PC-3 (cell line): ENCODE data around the gene NOP53. TPM values are rescaled to one million over a fixed set of nuclear protein-coding genes. Genes with fewer than 3 reads are reported as not detected.

Experiments
- ATAC-seq: fragments of 200-7000 bp; cut with Tn5 transposase; 2 replicates; pipeline ENCODE4 v1.9.1; 2020; ENCODE audit warnings: mild to moderate bottlenecking, moderate library complexity
- BruUV-seq: library from RNA; stranded (reverse); fragments of 400-500 nt; replicated peaks from 2 replicates; lab custom pipeline; 2021; lab: Mats Ljungman, UMichigan
- CTCF ChIA-PET: fragments of 300-600 bp; sonication (Branson Sonifier 250); formaldehyde crosslinking; loops from one replicate; lab custom pipeline; 2022; ENCODE audit warnings: antibody characterized with exemption; lab: Charles Lee
- POLR2A ChIA-PET: fragments of 300-600 bp; sonication (Branson Sonifier 250); formaldehyde crosslinking; loops from one replicate; lab custom pipeline; 2022; ENCODE audit warnings: antibody characterized with exemption; ENCODE audit not compliant: unreplicated experiment; lab: Charles Lee
- DNase-seq: peaks from one replicate; pipeline ENCODE4 v3.0.0-alpha.2; 2015
- H2AFZ ChIP-seq: fragments of 300-600 bp; sonication (generic); 2 replicates; pipeline ENCODE4 v1.6.0; 2016; ENCODE audit warnings: antibody characterized with exemption, low read length
- H3F3A ChIP-seq: fragments of 300-600 bp; sonication (generic); one replicate; pipeline ENCODE4 v1.6.0; 2017; ENCODE audit warnings: antibody characterized with exemption, low read length, control low read depth, mild to moderate bottlenecking; ENCODE audit not compliant: unreplicated experiment
- H3K27ac ChIP-seq: fragments of 300-600 bp; sonication (generic); 2 replicates; pipeline ENCODE4 v1.5.1; 2016; ENCODE audit warnings: mild to moderate bottlenecking, low read length
- H3K27me3 ChIP-seq: fragments of 300-600 bp; sonication (generic); 2 replicates; pipeline ENCODE4 v1.6.1; 2016; ENCODE audit warnings: low read length, mixed read lengths
- H3K36me3 ChIP-seq: fragments of 300-600 bp; sonication (generic); 2 replicates; pipeline ENCODE4 v1.6.1; 2016; ENCODE audit warnings: low read depth, mixed run types, low read length, mixed read lengths
- H3K4me1 ChIP-seq: fragments of 300-600 bp; sonication (generic); 2 replicates; pipeline ENCODE4 v1.5.1; 2016; ENCODE audit warnings: low read length; ENCODE audit not compliant: insufficient read depth
- H3K4me2 ChIP-seq: fragments of 300-600 bp; sonication (generic); 2 replicates; pipeline ENCODE4 v1.6.0; 2016; ENCODE audit warnings: low read length
- H3K4me3 ChIP-seq: fragments of 300-600 bp; sonication (generic); 2 replicates; pipeline ENCODE4 v1.5.1; 2016; ENCODE audit warnings: mild to moderate bottlenecking, low read length, mixed read lengths
- H3K79me2 ChIP-seq: fragments of 300-600 bp; sonication (generic); 2 replicates; pipeline ENCODE4 v1.6.1; 2017; ENCODE audit warnings: low read length, mixed read lengths
- H3K9ac ChIP-seq: fragments of 300-600 bp; sonication (generic); 2 replicates; pipeline ENCODE4 v1.6.0; 2016; ENCODE audit warnings: mild to moderate bottlenecking, low read length
- H3K9me2 ChIP-seq: fragments of 300-600 bp; sonication (generic); replicated peaks from 2 replicates; pipeline ENCODE4 v1.6.1; 2016; ENCODE audit warnings: mixed run types, low read length, mixed read lengths
- H3K9me3 ChIP-seq: fragments of 300-600 bp; sonication (generic); 2 replicates; pipeline ENCODE4 v1.6.1; 2016; ENCODE audit warnings: low read length, mixed read lengths
- H4K20me1 ChIP-seq: fragments of 300-600 bp; sonication (generic); 2 replicates; pipeline ENCODE4 v1.6.1; 2016; ENCODE audit warnings: low read length, mixed read lengths
- CTCF ChIP-seq: fragments of 300-600 bp; sonication (generic); conservative IDR thresholded peaks from 2 replicates; pipeline ENCODE4 v1.5.1; 2017; ENCODE audit warnings: antibody characterized with exemption, low read depth, mild to moderate bottlenecking, low read length
- EZH2 ChIP-seq: fragments of 300-600 bp; sonication (generic); IDR thresholded peaks from one replicate; pipeline ENCODE4 v1.6.1; 2017; ENCODE audit warnings: antibody characterized with exemption, mild to moderate bottlenecking, low read length; ENCODE audit not compliant: unreplicated experiment
- EZH2phosphoT487 ChIP-seq: fragments of 300-600 bp; sonication (generic); IDR thresholded peaks from 2 replicates; pipeline ENCODE4 v1.6.1; 2018; ENCODE audit warnings: mild to moderate bottlenecking, antibody characterized with exemption, low read length, borderline replicate concordance
- intact Hi-C: fragments of 100-400 bp; cut with micrococcal nuclease; formaldehyde crosslinking; loops from 2 replicates; pipeline ENCODE4 v1.9.0; 2023
- total RNA-seq: library from RNA; depleted of rRNA; stranded (reverse); fragments of >200 nt; gene quantifications from 2 replicates; pipeline ENCODE4 v1.2.3, GENCODE V29; 2014

Gene NOP53
- total RNA-seq, 1 experiment from 2014 or later: 61.5 TPM

DNA sequence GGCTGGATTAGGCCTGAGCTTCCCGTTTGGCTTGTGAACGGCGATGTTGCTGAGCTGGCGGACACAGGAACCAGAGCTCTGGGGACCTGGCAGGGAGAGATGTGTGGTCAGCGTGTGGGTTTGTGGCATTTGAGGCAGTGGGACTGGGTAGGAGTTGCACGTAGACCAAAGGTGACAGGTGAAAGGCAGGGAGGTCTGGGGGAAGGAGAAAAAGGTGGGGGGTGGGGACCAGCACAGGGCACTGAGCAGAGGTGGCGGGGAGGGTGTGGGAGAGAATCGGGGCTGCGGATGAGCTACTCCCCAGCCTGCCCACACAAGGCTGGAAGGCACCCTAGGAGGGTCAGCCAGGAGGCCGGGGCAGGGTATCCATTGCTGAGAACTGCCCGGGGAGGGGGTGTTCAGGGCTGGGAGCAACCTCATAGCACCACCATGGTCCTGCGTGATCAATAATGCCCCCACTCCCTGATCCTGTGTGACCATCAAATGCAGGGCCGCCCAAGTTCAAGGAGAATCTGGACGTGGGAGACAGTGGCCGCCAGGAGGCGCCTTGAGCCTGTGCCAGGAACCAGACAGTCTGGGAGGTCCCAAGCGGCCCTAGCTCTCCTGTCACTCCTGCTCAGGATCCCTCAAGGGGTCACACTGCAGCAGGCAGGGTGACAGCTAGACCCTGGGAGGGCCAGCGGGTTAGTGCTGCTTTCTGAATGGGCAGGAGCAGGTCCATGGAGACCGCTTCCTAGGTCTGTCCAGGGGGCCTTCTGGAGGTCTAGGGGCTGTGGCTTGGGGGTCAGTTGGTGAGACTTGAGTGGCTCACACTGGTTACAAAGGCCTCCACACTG, 20.4 kb downstream of the NOP53 start:
- H3K36me3 ChIP-seq: no peaks in the 10 kb centered on the region
- no peaks in the 10 kb centered on the region for H3K9me2 ChIP-seq
- H3K27me3 ChIP-seq: no peaks in the 10 kb centered on the region
- H3F3A ChIP-seq: no peaks in the 10 kb centered on the region
- TF ChIP-seq CTCF (peak; percentile 75), EZH2 (no peak), EZH2phosphoT487 (no peak)
- BruUV-seq: no TSS peak
- intact Hi-C loops: loop anchor here (1.0 kb wide), 1 partner anchor 23 kb away; no protein-coding TSS in a partner anchor
- ChIA-PET CTCF (interaction anchor here (0.7 kb wide), 1 partner anchor 21 kb away, joined by 11 read pairs; no protein-coding TSS in a partner anchor), POLR2A (no interaction called here)
- no peak overlapping the region for H3K9ac ChIP-seq
- ATAC-seq (peak; percentile 69), DNase-seq (peak; percentile 43)
- no peak overlapping the region for H3K4me2 ChIP-seq
- no peak overlapping the region for H3K4me3 ChIP-seq
- no peaks in the 10 kb centered on the region for H3K9me3 ChIP-seq
- no peaks in the 10 kb centered on the region for H3K4me1 ChIP-seq
- H2AFZ ChIP-seq: no peak overlapping the region
- no peaks in the 10 kb centered on the region for H4K20me1 ChIP-seq
- H3K79me2 ChIP-seq: no peaks in the 10 kb centered on the region
- no peak overlapping the region for H3K27ac ChIP-seq

DNA sequence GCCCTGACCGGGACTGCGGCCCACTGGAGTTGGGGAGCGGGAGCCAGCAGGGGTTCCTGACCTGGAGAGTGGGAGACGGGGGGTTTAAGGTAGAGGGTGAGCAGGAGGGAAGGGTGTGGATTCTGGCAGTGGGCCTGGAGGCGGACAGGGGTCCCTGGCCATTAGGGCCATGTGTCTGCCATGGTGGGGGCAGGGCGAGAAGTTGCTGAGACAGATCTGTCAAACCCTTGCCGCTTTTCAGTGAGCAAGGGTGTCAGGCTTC, 20.9 kb downstream of the NOP53 start:
- no peak overlapping the region for H3K9ac ChIP-seq
- DNase-seq: no peak
- no peak for ATAC-seq
- H3K4me1 ChIP-seq: no peaks in the 10 kb centered on the region
- CTCF ChIA-PET: no interaction called here
- no peaks in the 10 kb centered on the region for H3K9me3 ChIP-seq
- H4K20me1 ChIP-seq: no peaks in the 10 kb centered on the region
- intact Hi-C loops: loop anchor here (1.0 kb wide), 1 partner anchor 22 kb away; no protein-coding TSS in a partner anchor
- H3K4me3 ChIP-seq: no peak overlapping the region
- POLR2A ChIA-PET: no interaction called here
- H3K79me2 ChIP-seq: no peaks in the 10 kb centered on the region
- TF ChIP-seq CTCF (no peak), EZH2phosphoT487 (no peak), EZH2 (no peak)
- no peak overlapping the region for H3K27ac ChIP-seq
- no peaks in the 10 kb centered on the region for H3K27me3 ChIP-seq
- H3K36me3 ChIP-seq: no peaks in the 10 kb centered on the region
- no peak overlapping the region for H2AFZ ChIP-seq
- no peaks in the 10 kb centered on the region for H3F3A ChIP-seq
- no TSS peak for BruUV-seq
- H3K9me2 ChIP-seq: no peaks in the 10 kb centered on the region
- H3K4me2 ChIP-seq: no peak overlapping the region

DNA sequence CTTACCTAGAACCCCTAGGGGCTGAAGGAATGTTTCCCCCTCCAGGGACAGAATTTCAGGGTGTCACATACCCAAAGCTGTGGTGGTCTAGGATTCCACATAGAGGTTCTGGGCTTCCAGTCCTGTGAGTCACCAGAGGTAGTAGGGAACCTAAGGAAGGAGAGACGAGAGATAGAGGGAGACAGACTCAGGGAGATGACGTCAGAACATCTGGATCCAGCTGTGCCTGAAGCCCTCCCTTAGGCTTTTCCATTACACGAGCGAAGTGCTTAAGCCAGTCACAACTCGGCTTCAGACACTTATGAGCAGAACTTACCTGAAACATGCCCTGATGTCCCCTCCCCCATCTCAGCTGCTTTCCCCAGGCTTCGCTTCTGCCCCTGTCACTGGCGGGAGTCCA, 21.3 kb downstream of the NOP53 start:
- Histone ChIP-seq H3K9me3 (no peaks in the 10 kb centered on the region), H3K36me3 (no peaks in the 10 kb centered on the region), H3K79me2 (no peaks in the 10 kb centered on the region), H3K9me2 (no peaks in the 10 kb centered on the region), H3F3A (no peaks in the 10 kb centered on the region), H2AFZ (no peak overlapping the region), H3K27me3 (no peaks in the 10 kb centered on the region), H3K27ac (no peak overlapping the region), H3K4me2 (no peak overlapping the region), H3K9ac (no peak overlapping the region), H3K4me1 (no peaks in the 10 kb centered on the region), H4K20me1 (no peaks in the 10 kb centered on the region), H3K4me3 (no peak overlapping the region)
- POLR2A ChIA-PET: no interaction called here
- intact Hi-C loops: loop anchor here (1.0 kb wide), 1 partner anchor 22 kb away; no protein-coding TSS in a partner anchor
- no TSS peak for BruUV-seq
- CTCF ChIA-PET: no interaction called here
- no peak for TF ChIP-seq EZH2phosphoT487
- no peak for TF ChIP-seq CTCF
- TF ChIP-seq EZH2: no peak
- ATAC-seq (no peak), DNase-seq (no peak)
